Suppressor macrophage treated with lipopolysaccharide for 1 hour (primary cell): Measurements from ENCODE around the gene CPD.
"Not testable (repeated sequence)": the region's sequence is repeated elsewhere in the genome, so short reads cannot be mapped to it uniquely, and the experiment has no call there.

Experiments
- DNase-seq, 3 donors: peaks; one replicate each; pipeline ENCODE4 v3.0.0-alpha.2; 2020 to 2022

Gene CPD

GRCh38 chr17:30378825-30379302, at the start of gene CPD:
CPD (plus strand) TSS chr17:30378927; CDS start chr17:30378981, 54 bp downstream.
- peak; percentile 97 to 100 (median 99) for DNase-seq

GRCh38 chr17:30332057-30332542, 46.6 kb upstream of the CPD start:
- peak; percentile 60 to 88 (median 78) for DNase-seq

GRCh38 chr17:30333503-30334360, 45.0 kb upstream of the CPD start, which contains the start of gene TMIGD1:
TMIGD1 (minus strand) TSS chr17:30334057; CDS start chr17:30332133, 1,924 bp downstream.
- no peak for DNase-seq

- no peak for DNase-seq
Observed at GRCh38 chr17:30334421-30334820, 44.3 kb upstream of the CPD start.

GRCh38 chr17:30336369-30337171, 42.2 kb upstream of the CPD start:
- DNase-seq: peak; percentile 66 to 71 (median 68)

GRCh38 chr17:30337393-30337999, 41.2 kb upstream of the CPD start:
- peak; percentile 31 to 54 (median 52) for DNase-seq

- DNase-seq: no peak
Observed at GRCh38 chr17:30339086-30339485, 39.6 kb upstream of the CPD start.

GRCh38 chr17:30340801-30341356, 37.8 kb upstream of the CPD start:
- no peak for DNase-seq

GRCh38 chr17:30341703-30342249, 37.0 kb upstream of the CPD start:
- DNase-seq: no peak

- DNase-seq: not testable (repeated sequence)
Observed at GRCh38 chr17:30343244-30343643, 35.5 kb upstream of the CPD start.

GRCh38 chr17:30343796-30344195, 34.9 kb upstream of the CPD start:
- no peak for DNase-seq

- peak in 2 of 3 donors; percentile 31 to 54 for DNase-seq
Observed at GRCh38 chr17:30344283-30345088, 34.2 kb upstream of the CPD start.

GRCh38 chr17:30345089-30345433, 33.7 kb upstream of the CPD start:
- DNase-seq: peak in 1 of 3 donors; percentile 44

GRCh38 chr17:30345527-30346075, 33.1 kb upstream of the CPD start:
- peak; percentile 60 to 75 (median 64) for DNase-seq

- no peak for DNase-seq
Observed at GRCh38 chr17:30346221-30346795, 32.4 kb upstream of the CPD start.

GRCh38 chr17:30347488-30347887, 31.2 kb upstream of the CPD start:
- no peak for DNase-seq

- DNase-seq: no peak
Observed at GRCh38 chr17:30349252-30349651, 29.5 kb upstream of the CPD start.

GRCh38 chr17:30351263-30351662, 27.5 kb upstream of the CPD start:
- DNase-seq: peak; percentile 33 to 59 (median 56)

GRCh38 chr17:30351735-30352134, 27.0 kb upstream of the CPD start:
- peak; percentile 15 to 64 (median 59) for DNase-seq

- DNase-seq: peak; percentile 49 to 65 (median 59)
Observed at GRCh38 chr17:30352240-30352814, 26.4 kb upstream of the CPD start.
